HG03565 (cell line): ENCODE data around the gene MED16.

Source experiments
- ATAC-seq: cut with Tn5 transposase; IDR thresholded peaks from one replicate; pipeline ENCODE4 v1.9.1; 2021; ENCODE audit warnings: mild to moderate bottlenecking, moderate library complexity; ENCODE audit not compliant: unreplicated experiment

Gene MED16

GRCh38 chr19:875265-875879, 17.6 kb downstream of the MED16 start:
- no peak for ATAC-seq

- no peak for ATAC-seq
These were observed 19.4 kb downstream of the MED16 start for GRCh38 chr19:873561-874041.

GRCh38 chr19:873084-873483, 19.9 kb downstream of the MED16 start:
- no peak for ATAC-seq

- no peak for ATAC-seq
These were observed 20.6 kb downstream of the MED16 start for GRCh38 chr19:872266-872951.

- ATAC-seq = no peak
These were observed 21.3 kb downstream of the MED16 start for GRCh38 chr19:871446-872265.

- no peak for ATAC-seq
These were observed 22.0 kb downstream of the MED16 start for GRCh38 chr19:870963-871401.

GRCh38 chr19:870314-870713, 22.7 kb downstream of the MED16 start:
- ATAC-seq = no peak

GRCh38 chr19:869245-870177, 23.5 kb downstream of the MED16 start:
- no peak for ATAC-seq

GRCh38 chr19:868458-869244, 24.3 kb downstream of the MED16 start:
- ATAC-seq = no peak

GRCh38 chr19:867855-868457, 25.0 kb downstream of the MED16 start:
- ATAC-seq = no peak

GRCh38 chr19:867301-867793, 25.6 kb downstream of the MED16 start:
- ATAC-seq = no peak

- no peak for ATAC-seq
These were observed 26.2 kb downstream of the MED16 start for GRCh38 chr19:866769-867300.

GRCh38 chr19:863315-863620, 29.7 kb downstream of the MED16 start:
- no peak for ATAC-seq

- ATAC-seq = no peak
These were observed 30.2 kb downstream of the MED16 start for GRCh38 chr19:862581-863314.

GRCh38 chr19:861756-862580, 31.0 kb downstream of the MED16 start:
- ATAC-seq = no peak

- ATAC-seq = no peak
These were observed 31.7 kb downstream of the MED16 start for GRCh38 chr19:861141-861755.
